IMR-90 (cell line): ENCODE measurements around the gene ST8SIA4. TPM values are rescaled to one million over a fixed set of nuclear protein-coding genes. Genes with fewer than 3 reads are reported as not detected.

Experiments
- ATAC-seq: fragments of 200-7000 bp; cut with Tn5 transposase; 2 replicates; pipeline ENCODE4 v1.9.1; 2020; ENCODE audit warnings: low read depth, mild to moderate bottlenecking, moderate library complexity
- BruUV-seq: library from RNA; stranded (reverse); fragments of 400-500 nt; replicated peaks from 2 replicates; lab custom pipeline; 2021; lab: Mats Ljungman, UMichigan
- CTCF ChIA-PET: fragments of 300-600 bp; formaldehyde crosslinking; extraction: SDS; loops from one replicate; lab custom pipeline; 2021; ENCODE audit warnings: antibody characterized with exemption; lab: Yijun Ruan, JAX
- POLR2A ChIA-PET: fragments of 300-600 bp; sonication (Branson Sonifier 250); formaldehyde crosslinking; loops from one replicate; lab custom pipeline; 2022; ENCODE audit warnings: antibody characterized with exemption; ENCODE audit not compliant: unreplicated experiment; lab: Charles Lee
- DNase-seq: peaks from one replicate; pipeline ENCODE4 v3.0.0; 2013
- H2AFZ ChIP-seq: replicated peaks from 2 replicates; pipeline ENCODE3; 2013; ENCODE audit warnings: low read length, mild to moderate bottlenecking; ENCODE audit not compliant: poor library complexity
- H2AK5ac ChIP-seq: 2 replicates; pipeline ENCODE4 v1.6.1; 2013; ENCODE audit warnings: low read depth, low read length, inconsistent platforms
- H2AK9ac ChIP-seq: replicated peaks from 2 replicates; pipeline ENCODE3; 2013; ENCODE audit warnings: mild to moderate bottlenecking, low read depth, low read length, moderate library complexity; ENCODE audit not compliant: poor library complexity
- H2BK120ac ChIP-seq: 2 replicates; pipeline ENCODE4 v1.6.1; 2013; ENCODE audit warnings: low read depth, low read length, inconsistent platforms
- H2BK15ac ChIP-seq: 3 replicates; pipeline ENCODE4 v1.6.1; 2013; ENCODE audit warnings: low read depth, low read length, inconsistent platforms
- H2BK20ac ChIP-seq: 2 replicates; pipeline ENCODE4 v1.6.1; 2013; ENCODE audit warnings: low read depth, mild to moderate bottlenecking, inconsistent platforms, low read length, moderate library complexity
- H2BK5ac ChIP-seq: 2 replicates; pipeline ENCODE4 v1.6.1; 2013; ENCODE audit warnings: mild to moderate bottlenecking, low read depth, low read length, inconsistent platforms; ENCODE audit not compliant: poor library complexity, severe bottlenecking
- H3K14ac ChIP-seq: replicated peaks from 2 replicates; pipeline ENCODE4 v1.6.1; 2013; ENCODE audit warnings: low read depth, low read length, inconsistent platforms
- H3K18ac ChIP-seq: 2 replicates; pipeline ENCODE4 v1.6.1; 2013; ENCODE audit warnings: low read depth, low read length, control low read depth
- H3K23ac ChIP-seq: 2 replicates; pipeline ENCODE4 v1.6.1; 2013; ENCODE audit warnings: low read depth, low read length, inconsistent platforms
- H3K27ac ChIP-seq: 2 replicates; pipeline ENCODE4 v1.5.1; 2013; ENCODE audit warnings: mild to moderate bottlenecking, control low read depth, low read length; ENCODE audit not compliant: insufficient read depth
- H3K27me3 ChIP-seq: 2 replicates; pipeline ENCODE4 v1.6.1; 2013; ENCODE audit warnings: low read length; ENCODE audit not compliant: control insufficient read depth, insufficient read depth
- H3K36me3 ChIP-seq: 2 replicates; pipeline ENCODE4 v1.6.1; 2013; ENCODE audit warnings: low read length, mixed read lengths; ENCODE audit not compliant: control insufficient read depth, insufficient read depth
- H3K4ac ChIP-seq: 2 replicates; pipeline ENCODE4 v1.6.1; 2013; ENCODE audit warnings: low read depth, low read length, inconsistent platforms
- H3K4me1 ChIP-seq: 2 replicates; pipeline ENCODE4 v1.6.1; 2013; ENCODE audit warnings: low read length, mixed read lengths; ENCODE audit not compliant: control insufficient read depth, insufficient read depth
- H3K4me2 ChIP-seq: 2 replicates; pipeline ENCODE4 v1.6.1; 2013; ENCODE audit warnings: low read depth, mild to moderate bottlenecking, control low read depth, low read length, moderate library complexity
- H3K4me3 ChIP-seq: 2 replicates; pipeline ENCODE4 v1.5.1; 2013; ENCODE audit warnings: low read depth, mild to moderate bottlenecking, control low read depth, low read length, moderate library complexity; ENCODE audit not compliant: insufficient read depth
- H3K56ac ChIP-seq: 2 replicates; pipeline ENCODE4 v1.6.1; 2013; ENCODE audit warnings: low read length, inconsistent platforms; ENCODE audit not compliant: insufficient read depth; ENCODE audit errors: extremely low read depth
- H3K79me1 ChIP-seq, 2 experiments: 2 replicates each; pipeline ENCODE4 v1.6.1; 2013; ENCODE audit warnings: low read length in 2 of 2, inconsistent platforms in 1 of 2, low read depth in 1 of 2
- H3K9ac ChIP-seq: 2 replicates; pipeline ENCODE4 v1.6.1; 2013; ENCODE audit warnings: low read depth, low read length, control low read depth
- H3K9me1 ChIP-seq: 2 replicates; pipeline ENCODE4 v1.6.1; 2013; ENCODE audit warnings: low read length, inconsistent platforms; ENCODE audit not compliant: insufficient read depth
- H3K9me3 ChIP-seq: 2 replicates; pipeline ENCODE4 v1.6.1; 2013; ENCODE audit warnings: low read length; ENCODE audit not compliant: control insufficient read depth, insufficient read depth
- H4K20me1 ChIP-seq: 2 replicates; pipeline ENCODE4 v1.6.1; 2013; ENCODE audit warnings: low read length, inconsistent platforms; ENCODE audit not compliant: insufficient read depth
- H4K5ac ChIP-seq: 2 replicates; pipeline ENCODE4 v1.6.1; 2013; ENCODE audit warnings: mild to moderate bottlenecking, low read depth, low read length, control low read depth
- H4K8ac ChIP-seq, 2 experiments: 2 replicates each; pipeline ENCODE4 v1.6.1; 2013; ENCODE audit warnings: low read depth in 2 of 2, low read length in 2 of 2, control low read depth in 1 of 2, inconsistent platforms in 1 of 2
- H4K91ac ChIP-seq: 2 replicates; pipeline ENCODE4 v1.6.1; 2013; ENCODE audit warnings: low read depth, low read length, inconsistent platforms; ENCODE audit not compliant: insufficient read depth
- BHLHE40 ChIP-seq: fragments of 150-350 bp; IDR thresholded peaks from 2 replicates; pipeline ENCODE4 v1.6.1; 2016; ENCODE audit warnings: mild to moderate bottlenecking, low read depth, low read length
- CEBPB ChIP-seq: IDR thresholded peaks from 2 replicates; pipeline ENCODE4 v1.6.1; 2012; ENCODE audit warnings: low read depth, low read length, improper control_type of control experiment
- CTCF ChIP-seq: conservative IDR thresholded peaks from 2 replicates; pipeline ENCODE4 v1.5.1; 2012; ENCODE audit warnings: mild to moderate bottlenecking, low read depth, low read length, improper control_type of control experiment
- FOS ChIP-seq: fragments of 150-350 bp; IDR thresholded peaks from 2 replicates; pipeline ENCODE4 v1.6.1; 2016; ENCODE audit warnings: low read depth, low read length
- MXI1 ChIP-seq: IDR thresholded peaks from 2 replicates; pipeline ENCODE4 v1.6.1; 2012; ENCODE audit warnings: low read depth, mild to moderate bottlenecking, low read length, moderate library complexity, borderline replicate concordance
- NFE2L2 ChIP-seq: fragments of 150-350 bp; IDR thresholded peaks from 2 replicates; pipeline ENCODE4 v1.6.1; 2016; ENCODE audit warnings: low read depth, mild to moderate bottlenecking, low read length
- RCOR1 ChIP-seq: IDR thresholded peaks from 2 replicates; pipeline ENCODE4 v1.6.1; 2012; ENCODE audit warnings: mild to moderate bottlenecking, low read length, improper control_type of control experiment; ENCODE audit not compliant: insufficient replicate concordance
- SMC3 ChIP-seq: fragments of 150-350 bp; IDR thresholded peaks from 2 replicates; pipeline ENCODE4 v1.6.1; 2016; ENCODE audit warnings: low read depth, mild to moderate bottlenecking, antibody characterized with exemption, low read length, moderate library complexity
- USF2 ChIP-seq: fragments of 150-350 bp; IDR thresholded peaks from 2 replicates; pipeline ENCODE4 v1.6.1; 2017; ENCODE audit warnings: mild to moderate bottlenecking, antibody characterized with exemption, low read length, low read depth
- WGBS, 2 experiments: methylation state at CpG; one replicate each; pipeline versions ENCODE4 v1.1.5 to v1.1.7; 2013; ENCODE audit warnings: missing lambda C conversion rate in 2 of 2; ENCODE audit not compliant: insufficient read length in 1 of 2; ENCODE audit errors: extremely low coverage in 2 of 2; 5-methylcytosine and 5-hydroxymethylcytosine counted together
- dilution Hi-C: fragments of 300-500 bp; cut with HindIII; formaldehyde crosslinking; loops from one replicate; pipeline ENCODE4 v1.14.3; 2018; ENCODE audit warnings: low sequenced_read_pairs; ENCODE audit not compliant: unreplicated experiment
- in situ Hi-C: fragments of 300-500 bp; cut with MboI; formaldehyde crosslinking; loops from 3 replicates; pipeline ENCODE4 v1.14.3; 2019; ENCODE audit warnings: low sequenced_read_pairs, inconsistent platforms, mixed read lengths
- intact Hi-C: fragments of 100-400 bp; cut with micrococcal nuclease; formaldehyde crosslinking; loops from 2 replicates; pipeline ENCODE4 v1.10.0; 2022
- polyA plus RNA-seq, 3 experiments: library from polyadenylated mRNA; depleted of rRNA; stranded (reverse); fragments of >200 nt; gene quantifications; 2 replicates each; pipeline ENCODE4 v1.2.3, GENCODE V29; 2012; ENCODE audit warnings: low replicate concordance in 1 of 3
- total RNA-seq: library from RNA; depleted of rRNA; stranded (reverse); fragments of >200 nt; gene quantifications from 2 replicates; pipeline ENCODE4 v1.2.3, GENCODE V29; 2012
- TF ChIP-seq, protein P1 (sequence below): fragments of 150-350 bp; IDR thresholded peaks from 2 replicates; pipeline ENCODE4 v1.6.1; 2016; ENCODE audit warnings: low read depth, mild to moderate bottlenecking, low read length, moderate library complexity, borderline replicate concordance

ST8SIA4 gene
- total and polyA plus RNA-seq, 2 of the 4 experiments (the other 2 are of a cell fraction), result 0.02 to 0.18 TPM

DNA sequence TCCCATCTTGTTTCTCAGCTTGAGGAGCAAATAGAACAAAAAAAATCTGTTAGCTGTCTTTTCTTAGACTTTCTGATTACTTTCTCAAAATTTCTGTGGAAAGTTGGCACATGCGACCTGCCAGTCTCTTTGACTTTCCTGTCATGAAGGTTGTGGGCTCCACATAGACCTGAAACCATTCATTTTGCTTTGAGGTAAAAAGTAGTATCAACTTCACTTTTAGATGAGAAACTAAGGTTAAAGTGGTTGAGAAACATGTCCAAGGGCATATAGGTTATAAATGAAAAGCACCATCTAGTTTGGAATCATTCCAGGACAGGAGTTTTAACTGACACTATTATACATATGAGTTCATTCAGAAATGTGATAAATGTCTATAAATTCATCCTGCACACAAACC, 42.7 kb downstream of the ST8SIA4 start:
- TF ChIP-seq SMC3 (no peak), CEBPB (no peak), RCOR1 (no peak), MXI1 (no peak), FOS (no peak), CTCF (no peak), BHLHE40 (no peak), NFE2L2 (no peak), USF2 (no peak)
- TF ChIP-seq, protein P1, sequence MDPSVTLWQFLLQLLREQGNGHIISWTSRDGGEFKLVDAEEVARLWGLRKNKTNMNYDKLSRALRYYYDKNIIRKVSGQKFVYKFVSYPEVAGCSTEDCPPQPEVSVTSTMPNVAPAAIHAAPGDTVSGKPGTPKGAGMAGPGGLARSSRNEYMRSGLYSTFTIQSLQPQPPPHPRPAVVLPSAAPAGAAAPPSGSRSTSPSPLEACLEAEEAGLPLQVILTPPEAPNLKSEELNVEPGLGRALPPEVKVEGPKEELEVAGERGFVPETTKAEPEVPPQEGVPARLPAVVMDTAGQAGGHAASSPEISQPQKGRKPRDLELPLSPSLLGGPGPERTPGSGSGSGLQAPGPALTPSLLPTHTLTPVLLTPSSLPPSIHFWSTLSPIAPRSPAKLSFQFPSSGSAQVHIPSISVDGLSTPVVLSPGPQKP, result no peak
- Histone ChIP-seq H4K91ac (no peak overlapping the region), H2BK120ac (no peak overlapping the region), H3K18ac (no peak overlapping the region), H3K9me1 (no peaks in the 10 kb centered on the region), H3K79me1 (no peaks in the 10 kb centered on the region), H3K9me3 (no peaks in the 10 kb centered on the region), H3K4me2 (no peak overlapping the region), H2BK20ac (no peak overlapping the region), H2AFZ (no peak overlapping the region), H2AK5ac (no peak overlapping the region), H3K4me1 (no peaks in the 10 kb centered on the region), H3K27ac (no peak overlapping the region), H3K36me3 (no peaks in the 10 kb centered on the region), H4K20me1 (no peaks in the 10 kb centered on the region), H2BK15ac (no peak overlapping the region), H3K27me3 (no peaks in the 10 kb centered on the region), H3K4me3 (no peak overlapping the region), H3K23ac (no peak overlapping the region), H3K56ac (no peak overlapping the region), H4K8ac (no peak overlapping the region), H3K4ac (no peak overlapping the region), H2AK9ac (no peak overlapping the region), H4K5ac (no peak overlapping the region), H3K14ac (no peak overlapping the region), H3K9ac (no peak overlapping the region), H2BK5ac (no peak overlapping the region)
- no TSS peak for BruUV-seq
- intact Hi-C loops (no loop called here), dilution Hi-C loops (no loop called here), in situ Hi-C loops (no loop called here)
- ATAC-seq (no peak), DNase-seq (no peak)
- CTCF ChIA-PET, result interaction anchor here (1.0 kb wide), 1 partner anchor 15 kb away, joined by 3 read pairs; no protein-coding TSS in a partner anchor
- no CpG with 5 or more reads among the region's 1 CpG for WGBS, 2 experiments
- POLR2A ChIA-PET, result no interaction called here
